ENCODE data around the gene PTHLH.

GRCh38 chr12:27971606-27972005 lies 927 bp downstream of the PTHLH start:
- TF ChIP-seq CTCF (IDR thresholded peaks at IDR 0.05), result no peak
- no peak for TF ChIP-seq POLR2A (IDR thresholded peaks at IDR 0.05)
- TF ChIP-seq POLR2AphosphoS5 (IDR thresholded peaks at IDR 0.05), result no peak
